GM23248 (cell line): ENCODE measurements around the gene TSHR. TPM values are rescaled to one million over a fixed set of nuclear protein-coding genes. Genes with fewer than 3 reads are reported as not detected.
A peak's percentile ranks its signal among the peaks of the same experiment; 100 is the strongest.

Source experiments
- DNase-seq: peaks from one replicate; pipeline ENCODE4 v3.0.0-alpha.2; 2015
- H2AFZ ChIP-seq: fragments of 200-600 bp; sonication (generic); 2 replicates; pipeline ENCODE4 v1.6.1; 2016; ENCODE audit warnings: antibody characterized with exemption
- H3F3A ChIP-seq: fragments of 200-600 bp; sonication (generic); 2 replicates; pipeline ENCODE4 v1.6.1; 2016; ENCODE audit warnings: mild to moderate bottlenecking, antibody characterized with exemption, mixed run types; ENCODE audit not compliant: insufficient read depth
- H3K27ac ChIP-seq: fragments of 200-600 bp; sonication (generic); 2 replicates; pipeline ENCODE4 v1.5.1; 2016; ENCODE audit warnings: mild to moderate bottlenecking
- H3K27me3 ChIP-seq: fragments of 200-600 bp; sonication (generic); replicated peaks from 2 replicates; pipeline ENCODE4 v1.6.1; 2016; ENCODE audit warnings: mild to moderate bottlenecking; ENCODE audit not compliant: insufficient read depth
- H3K36me3 ChIP-seq: fragments of 200-600 bp; sonication (generic); 2 replicates; pipeline ENCODE4 v1.6.1; 2016; ENCODE audit warnings: low read depth, mild to moderate bottlenecking
- H3K4me1 ChIP-seq: fragments of 200-600 bp; sonication (generic); 2 replicates; pipeline ENCODE4 v1.6.1; 2016; ENCODE audit warnings: mild to moderate bottlenecking; ENCODE audit not compliant: insufficient read depth
- H3K4me2 ChIP-seq: fragments of 200-600 bp; sonication (generic); one replicate; pipeline ENCODE4 v1.6.1; 2016; ENCODE audit warnings: mild to moderate bottlenecking; ENCODE audit not compliant: unreplicated experiment
- H3K4me3 ChIP-seq: fragments of 200-600 bp; sonication (generic); 2 replicates; pipeline ENCODE4 v1.5.1; 2016; ENCODE audit warnings: mild to moderate bottlenecking
- H3K79me2 ChIP-seq: fragments of 200-600 bp; sonication (generic); 2 replicates; pipeline ENCODE4 v1.6.1; 2016; ENCODE audit warnings: mild to moderate bottlenecking; ENCODE audit not compliant: insufficient read depth
- H3K9ac ChIP-seq: fragments of 200-600 bp; sonication (generic); 2 replicates; pipeline ENCODE4 v1.6.1; 2016; ENCODE audit warnings: mild to moderate bottlenecking
- H3K9me2 ChIP-seq: fragments of 200-600 bp; sonication (generic); 2 replicates; pipeline ENCODE4 v1.6.1; 2016; ENCODE audit warnings: mixed run types, mild to moderate bottlenecking, moderate library complexity; ENCODE audit not compliant: insufficient read depth
- H3K9me3 ChIP-seq: fragments of 200-600 bp; sonication (generic); one replicate; pipeline ENCODE4 v1.6.1; 2017; ENCODE audit warnings: low read depth
- H4K20me1 ChIP-seq: fragments of 200-600 bp; sonication (generic); 2 replicates; pipeline ENCODE4 v1.6.0; 2016; ENCODE audit not compliant: insufficient read depth
- EZH2 ChIP-seq: fragments of 200-600 bp; sonication (generic); IDR thresholded peaks from 2 replicates; pipeline ENCODE4 v1.6.1; 2018; ENCODE audit warnings: antibody characterized with exemption, mild to moderate bottlenecking; ENCODE audit not compliant: insufficient read depth, poor library complexity, severe bottlenecking
- EZH2phosphoT487 ChIP-seq: fragments of 200-600 bp; sonication (generic); IDR thresholded peaks from 2 replicates; pipeline ENCODE4 v1.6.1; 2018; ENCODE audit warnings: antibody characterized with exemption, moderate library complexity, mild to moderate bottlenecking, low read depth; ENCODE audit not compliant: insufficient read depth
- WGBS, 2 experiments: methylation state at CpG; one replicate each; pipeline ENCODE4 v1.1.6; 2015 to 2017; ENCODE audit warnings: low lambda C conversion rate in 2 of 2, low coverage in 1 of 2; ENCODE audit errors: missing lambda C conversion rate in 2 of 2; 5-methylcytosine and 5-hydroxymethylcytosine counted together
- in situ Hi-C: fragments of 300-500 bp; cut with MboI; formaldehyde crosslinking; loops from 2 replicates; pipeline ENCODE4 v1.15.0; 2020
- polyA plus RNA-seq: library from polyadenylated mRNA; unstranded; fragments of >200 nt; fragmentation: Nextera tagmentation; extraction: Ambion mirVana; gene quantifications from 2 replicates; pipeline ENCODE4 v1.2.1, GENCODE V29; 2016
- total RNA-seq: library from RNA; depleted of rRNA; stranded (reverse); fragments of >200 nt; shearing (Covaris generic); gene quantifications from 2 replicates; pipeline ENCODE4 v1.2.3, GENCODE V29; 2014

TSHR gene
- total and polyA plus RNA-seq, 2 experiments from 2014 or later = not detected

- TF ChIP-seq EZH2phosphoT487 (no peak), EZH2 (no peak)
- H3K9ac ChIP-seq = no peak overlapping the region
- H3K4me1 ChIP-seq = no peaks in the 10 kb centered on the region
- no peak overlapping the region for H3K27ac ChIP-seq
- H3K9me2 ChIP-seq = no peaks in the 10 kb centered on the region
- no peaks in the 10 kb centered on the region for H3K36me3 ChIP-seq
- H3K4me2 ChIP-seq = no peak overlapping the region
- no peak overlapping the region for H3K4me3 ChIP-seq
- H2AFZ ChIP-seq = no peak overlapping the region
- in situ Hi-C loops = loop anchor here (10.0 to 25.0 kb wide), 2 partner anchors 172 to 470 kb away; no protein-coding TSS in a partner anchor
- 61 to 64% methylated on average over 3 of the region's 3 CpGs for WGBS, 2 experiments
- H3K27me3 ChIP-seq = peaks cover 12% of the 10 kb centered on the region; the same call in 1 of the 2 replicates
- no peak for DNase-seq
- no peaks in the 10 kb centered on the region for H3K79me2 ChIP-seq
- H4K20me1 ChIP-seq = no peaks in the 10 kb centered on the region
- H3F3A ChIP-seq = no peaks in the 10 kb centered on the region
- no peaks in the 10 kb centered on the region for H3K9me3 ChIP-seq
These were observed 37.2 kb downstream of the TSHR start for GRCh38 chr14:80992580-80992979.

GRCh38 chr14:80996049-80996901, 40.9 kb downstream of the TSHR start:
- no peak overlapping the region for H3K4me3 ChIP-seq
- in situ Hi-C loops = loop anchor here (10.0 to 25.0 kb wide), 2 partner anchors 169 to 466 kb away; no protein-coding TSS in a partner anchor
- H3K27me3 ChIP-seq = no peaks in the 10 kb centered on the region; the same call in 1 of the 2 replicates
- no peaks in the 10 kb centered on the region for H4K20me1 ChIP-seq
- no peak overlapping the region for H3K4me2 ChIP-seq
- no peak overlapping the region for H3K9ac ChIP-seq
- H3K4me1 ChIP-seq = no peaks in the 10 kb centered on the region
- 20 to 21% methylated on average over 13 of the region's 13 CpGs for WGBS, 2 experiments
- no peaks in the 10 kb centered on the region for H3K36me3 ChIP-seq
- H3K27ac ChIP-seq = no peak overlapping the region
- H2AFZ ChIP-seq = 0 out of 2 replicates have a peak overlapping the region, but pooled peaks have one; percentile 37
- H3F3A ChIP-seq = no peaks in the 10 kb centered on the region
- H3K9me3 ChIP-seq = no peaks in the 10 kb centered on the region
- H3K79me2 ChIP-seq = no peaks in the 10 kb centered on the region
- no peaks in the 10 kb centered on the region for H3K9me2 ChIP-seq
- TF ChIP-seq EZH2phosphoT487 = no peak
- TF ChIP-seq EZH2 = no peak
- peak; percentile 93 for DNase-seq

GRCh38 chr14:81001447-81001846, 46.0 kb downstream of the TSHR start:
- H3K27me3 ChIP-seq = peaks cover 3% of the 10 kb centered on the region; the same call in 1 of the 2 replicates
- H3K9me3 ChIP-seq = no peaks in the 10 kb centered on the region
- no peak overlapping the region for H3K9ac ChIP-seq
- no peak overlapping the region for H2AFZ ChIP-seq
- no peak overlapping the region for H3K4me3 ChIP-seq
- no peaks in the 10 kb centered on the region for H3K4me1 ChIP-seq
- no peak overlapping the region for H3K4me2 ChIP-seq
- in situ Hi-C loops = no loop called here
- TF ChIP-seq EZH2phosphoT487 (no peak), EZH2 (no peak)
- no peaks in the 10 kb centered on the region for H3K79me2 ChIP-seq
- no peak for DNase-seq
- WGBS, 2 experiments = 50 to 54% methylated on average over 6 of the region's 6 CpGs
- H3F3A ChIP-seq = no peaks in the 10 kb centered on the region
- H4K20me1 ChIP-seq = no peaks in the 10 kb centered on the region
- no peaks in the 10 kb centered on the region for H3K9me2 ChIP-seq
- no peaks in the 10 kb centered on the region for H3K36me3 ChIP-seq
- H3K27ac ChIP-seq = no peak overlapping the region

- in situ Hi-C loops = no loop called here
- H3K27ac ChIP-seq = no peak overlapping the region
- WGBS, 2 experiments = 89 to 90% methylated on average over 1 of the region's 1 CpG
- no peaks in the 10 kb centered on the region for H3K9me2 ChIP-seq
- no peak overlapping the region for H2AFZ ChIP-seq
- H3K4me3 ChIP-seq = no peak overlapping the region
- no peaks in the 10 kb centered on the region for H3K79me2 ChIP-seq
- no peak for DNase-seq
- no peaks in the 10 kb centered on the region for H3K9me3 ChIP-seq
- no peak overlapping the region for H3K4me2 ChIP-seq
- no peaks in the 10 kb centered on the region for H3F3A ChIP-seq
- no peaks in the 10 kb centered on the region for H3K4me1 ChIP-seq
- no peaks in the 10 kb centered on the region for H4K20me1 ChIP-seq
- 0 out of 2 replicates have a peak, but pooled peaks cover 3% of the 10 kb centered on the region for H3K27me3 ChIP-seq
- TF ChIP-seq EZH2 = no peak
- TF ChIP-seq EZH2phosphoT487 = no peak
- no peaks in the 10 kb centered on the region for H3K36me3 ChIP-seq
- no peak overlapping the region for H3K9ac ChIP-seq
These were observed 49.2 kb downstream of the TSHR start for GRCh38 chr14:81004575-81004974.
